ENCODE measurements around the gene CRYL1. TPM values are rescaled to one million over a fixed set of nuclear protein-coding genes. Genes with fewer than 3 reads are reported as not detected.

The CRYL1 gene
- total and polyA plus RNA-seq, 2 of the 8 experiments (the other 6 are each of a cell fraction or from before 2014, with no cell fraction given) = 1.9 to 6.4 TPM

GRCh38 chr13:20494656-20495055 lies 31.0 kb downstream of the CRYL1 start:
- no peak overlapping the region for H2BK20ac ChIP-seq (ENCODE audit: low read length)
- H2BK120ac ChIP-seq (replicated peaks; ENCODE audit: low read depth, low read length) = no peak overlapping the region
- H3K9me3 ChIP-seq (ENCODE audit: insufficient read depth in 2 of 2, low read depth in 1 of 2, low read length in 1 of 2) = no peaks in the 10 kb centered on the region
- H3K18ac ChIP-seq (ENCODE audit: extremely low read depth, low read length) = no peak overlapping the region
- H3K79me2 ChIP-seq (ENCODE audit: control insufficient read depth in 1 of 2, insufficient read depth in 2 of 2, low read length in 2 of 2) = no peaks in the 10 kb centered on the region
- no peak overlapping the region for H2BK15ac ChIP-seq (ENCODE audit: low read length)
- H3K36me3 ChIP-seq (ENCODE audit: control insufficient read depth in 2 of 4, insufficient read depth in 4 of 4, low read length in 3 of 4) = no peaks in the 10 kb centered on the region
- no peak for FAIRE-seq
- ChIA-PET POLR2A (ENCODE audit: partially characterized antibody) (interaction anchor here (0.6 kb wide), 1 partner anchor 685 kb away, joined by 4 read pairs; no protein-coding TSS in a partner anchor), CTCF (ENCODE audit: partially characterized antibody) (interaction anchor here (0.6 to 5.5 kb wide), 20 partner anchors 14 to 431 kb away, joined by 3 to 54 read pairs (median 4); no protein-coding TSS in a partner anchor)
- no peaks in the 10 kb centered on the region for H3K27me3 ChIP-seq (replicated peaks in 1 of 4; ENCODE audit: control insufficient read depth in 3 of 4, extremely low read depth in 1 of 4, insufficient read depth in 3 of 4, low read length in 3 of 4)
- H2AFZ ChIP-seq (ENCODE audit: low read length) = no peak overlapping the region
- no peaks in the 10 kb centered on the region; a peak in 1 of 7 replicates for H3K4me1 ChIP-seq (replicated peaks in 1 of 4; ENCODE audit: control insufficient read depth in 3 of 4, insufficient read depth in 4 of 4, low read length in 3 of 4)
- no peak overlapping the region for H4K5ac ChIP-seq (ENCODE audit: insufficient read length, low read depth, low read length)
- no peak overlapping the region for H2BK5ac ChIP-seq (ENCODE audit: low read depth, low read length)
- no peak overlapping the region for H3K4me2 ChIP-seq (ENCODE audit: insufficient read depth in 1 of 2, low read depth in 2 of 2, low read length in 2 of 2)
- H3K14ac ChIP-seq (ENCODE audit: insufficient read length) = no peak overlapping the region
- H4K91ac ChIP-seq (replicated peaks; ENCODE audit: insufficient read length, low read length) = peak overlapping the region; percentile 34
- H3K4me3 ChIP-seq (ENCODE audit: extremely low read depth in 1 of 4, insufficient read depth in 2 of 4, low read depth in 3 of 4, low read length in 4 of 4) = no peak overlapping the region
- peaks cover 0 to 7% of the 10 kb centered on the region in 2 experiments for H4K20me1 ChIP-seq (replicated peaks in 1 of 2; ENCODE audit: control insufficient read depth in 1 of 2, insufficient read depth in 2 of 2, low read length in 2 of 2)
- no peak for TF ChIP-seq CTCF (IDR thresholded peaks at IDR 0.05; ENCODE audit: control extremely low read depth in 1 of 3, insufficient read depth in 1 of 3, low read depth in 1 of 3, low read length in 3 of 3)
- TF ChIP-seq CHD2 (IDR thresholded peaks at IDR 0.05; ENCODE audit: low read length) = no peak
- TF ChIP-seq SIN3A (conservative IDR thresholded peaks at IDR 0.05 in 1 of 2, IDR thresholded peaks at IDR 0.05 in 1 of 2; ENCODE audit: low read depth in 1 of 2, low read length in 2 of 2) = no peak
- no peak for TF ChIP-seq NRF1 (IDR thresholded peaks at IDR 0.05; ENCODE audit: low read depth, low read length)
- no peak for TF ChIP-seq SP2 (IDR thresholded peaks at IDR 0.05; ENCODE audit: low read length)
- TF ChIP-seq RNF2 (IDR thresholded peaks at IDR 0.05; ENCODE audit: borderline replicate concordance, low read depth, low read length, missing control alignments, poor library complexity, severe bottlenecking) = no peak
- TF ChIP-seq CEBPB (IDR thresholded peaks at IDR 0.05; ENCODE audit: low read depth, low read length) = no peak
- TF ChIP-seq TEAD4 (IDR thresholded peaks at IDR 0.05; ENCODE audit: low read depth, low read length) = no peak
- TF ChIP-seq POLR2A (IDR thresholded peaks at IDR 0.05; ENCODE audit: control extremely low read depth in 1 of 2, low read depth in 2 of 2, low read length in 2 of 2) = no peak
- no peak for TF ChIP-seq HDAC6 (IDR thresholded peaks at IDR 0.05; ENCODE audit: low read depth, low read length)
- no peak for TF ChIP-seq RAD21 (IDR thresholded peaks at IDR 0.05 in 1 of 2, conservative IDR thresholded peaks at IDR 0.05 in 1 of 2; ENCODE audit: low read depth in 2 of 2, low read length in 2 of 2)
- no peak overlapping the region; the same call in 1 of the 2 replicates for H4K8ac ChIP-seq (ENCODE audit: extremely low read depth, insufficient read depth, low read length)
- no peak overlapping the region for H3K9ac ChIP-seq (replicated peaks in 1 of 4; ENCODE audit: extremely low read depth in 1 of 4, low read depth in 3 of 4, low read length in 3 of 4)
- no peak overlapping the region for H2AK5ac ChIP-seq (ENCODE audit: low read depth, low read length)
- H3K23ac ChIP-seq (ENCODE audit: insufficient read length) = no peak overlapping the region
- DNase-seq (ENCODE audit: low read depth in 1 of 2, low spot score in 2 of 2) = no peak
- no peak overlapping the region for H3K56ac ChIP-seq (replicated peaks; ENCODE audit: insufficient read length, low read depth, low read length)
- H3K4ac ChIP-seq (replicated peaks; ENCODE audit: insufficient read length, low read depth, low read length) = no peak overlapping the region
- WGBS, 2 experiments (ENCODE audit: extremely low coverage in 1 of 2, insufficient coverage in 1 of 2, insufficient read length in 1 of 2, insufficient replicate concordance in 2 of 2, low coverage in 1 of 2, low lambda C conversion rate in 2 of 2, missing lambda C conversion rate in 1 of 2) = 65% methylated on average over 8 of the region's 8 CpGs; no CpG with 5 or more reads in 1 of the 2 experiments
- peaks cover 13% of the 10 kb centered on the region for H3K23me2 ChIP-seq (ENCODE audit: low read depth, low read length)
- no peak overlapping the region for H2BK12ac ChIP-seq (ENCODE audit: low read depth, low read length)
- no peak overlapping the region for H3K27ac ChIP-seq (ENCODE audit: low read depth, low read length)
- no peaks in the 10 kb centered on the region for H3K79me1 ChIP-seq (ENCODE audit: low read depth, low read length)
